ENCODE data around the gene HMGCS2. TPM values are rescaled to one million over a fixed set of nuclear protein-coding genes. Genes with fewer than 3 reads are reported as not detected.

The HMGCS2 gene
- total and polyA plus RNA-seq, 4 donors, result 297 to 944 (median 841) TPM

DNA sequence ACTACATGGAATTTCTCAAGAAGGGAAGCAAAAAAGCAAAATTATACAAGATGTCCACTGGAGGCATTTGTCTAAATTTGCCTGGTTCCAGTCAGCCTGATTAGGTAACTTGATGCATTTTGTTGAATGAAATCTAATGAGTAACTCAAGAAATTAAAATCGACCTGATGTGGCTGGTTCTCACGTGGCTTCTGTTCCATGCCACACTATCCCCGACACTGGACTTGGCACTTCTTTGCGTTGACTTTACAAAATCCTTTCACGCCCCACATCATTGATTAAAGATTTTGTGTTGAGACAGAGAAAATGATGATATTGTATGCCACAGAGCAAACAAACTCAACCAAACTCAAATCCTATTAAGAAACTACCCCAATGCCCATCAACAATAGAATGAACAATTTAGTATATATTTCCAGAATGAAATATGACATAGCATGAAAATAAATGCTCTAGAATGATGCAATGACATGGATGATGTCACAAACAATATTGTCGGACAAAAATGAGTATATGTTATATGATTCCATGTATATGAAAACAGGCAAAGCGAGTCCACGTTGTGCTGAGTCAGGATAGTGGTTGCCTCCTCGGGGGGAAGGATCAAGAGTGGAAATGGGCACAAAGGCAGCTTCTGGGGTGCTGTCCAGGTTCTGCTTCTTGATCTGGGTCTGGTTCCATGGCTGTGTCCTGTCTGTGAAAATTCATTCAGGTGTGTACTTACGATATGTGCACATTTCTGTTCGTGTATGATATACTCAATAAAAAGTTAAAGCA lies 12.9 kb upstream of the HMGCS2 start:
- no peaks in the 10 kb centered on the region for H3K27me3 ChIP-seq (ENCODE audit: control insufficient read depth in 4 of 4, insufficient read depth in 4 of 4, low read length in 3 of 4)
- no peaks in the 10 kb centered on the region for H3K9me3 ChIP-seq (ENCODE audit: control insufficient read depth in 4 of 4, low read length in 3 of 4)
- peak overlapping the region; percentile 85 for H3K27ac ChIP-seq (ENCODE audit: low read depth in 1 of 2, low read length in 2 of 2)
- no peak overlapping the region for H3K4me3 ChIP-seq (ENCODE audit: low read depth in 1 of 3, low read length in 3 of 3)
- WGBS, result 61% methylated on average over 11 of the region's 11 CpGs
- no peak for DNase-seq (ENCODE audit: low spot score)
- peak overlapping the region in 1 of 2 donors; percentile 7 for H3K9ac ChIP-seq (ENCODE audit: low read depth in 1 of 2, low read length in 2 of 2)
- H3K36me3 ChIP-seq (ENCODE audit: control insufficient read depth in 4 of 4, insufficient read depth in 3 of 4, low read depth in 1 of 4, low read length in 3 of 4), result no peaks in the 10 kb centered on the region
- TF ChIP-seq SP1 (IDR thresholded peaks at IDR 0.05) (peak; percentile 41), RAD21 (IDR thresholded peaks at IDR 0.05) (peak; percentile 32 to 52), RXRA (IDR thresholded peaks at IDR 0.05) (peak; percentile 37 to 73), JUND (IDR thresholded peaks at IDR 0.05) (peak in 1 of 2 donors; percentile 16), HNF4G (IDR thresholded peaks at IDR 0.05) (no peak), YY1 (IDR thresholded peaks at IDR 0.05) (peak; percentile 43), CTCF (IDR thresholded peaks at IDR 0.05; ENCODE audit: low read depth, low read length, missing input control) (peak; percentile 22), GABPA (IDR thresholded peaks at IDR 0.05 in 1 of 2, conservative IDR thresholded peaks at IDR 0.05 in 1 of 2) (no peak), HNF4A (conservative IDR thresholded peaks at IDR 0.05) (peak; percentile 38 to 74)
- TF ChIP-seq, protein P1, sequence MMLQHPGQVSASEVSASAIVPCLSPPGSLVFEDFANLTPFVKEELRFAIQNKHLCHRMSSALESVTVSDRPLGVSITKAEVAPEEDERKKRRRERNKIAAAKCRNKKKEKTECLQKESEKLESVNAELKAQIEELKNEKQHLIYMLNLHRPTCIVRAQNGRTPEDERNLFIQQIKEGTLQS (IDR thresholded peaks at IDR 0.05), result peak; percentile 33
- H3K4me1 ChIP-seq (ENCODE audit: control insufficient read depth in 4 of 4, insufficient read depth in 4 of 4, low read length in 3 of 4), result peaks cover 10 to 69% (median 61%) of the 10 kb centered on the region in 4 donors

GRCh38 chr1:119779869-119780356 lies 11.2 kb upstream of the HMGCS2 start:
- Histone ChIP-seq H3K9me3 (ENCODE audit: control insufficient read depth in 4 of 4, low read length in 3 of 4) (no peaks in the 10 kb centered on the region), H3K27me3 (ENCODE audit: control insufficient read depth in 4 of 4, insufficient read depth in 4 of 4, low read length in 3 of 4) (no peaks in the 10 kb centered on the region), H3K36me3 (ENCODE audit: control insufficient read depth in 4 of 4, insufficient read depth in 3 of 4, low read depth in 1 of 4, low read length in 3 of 4) (no peaks in the 10 kb centered on the region), H3K4me1 (ENCODE audit: control insufficient read depth in 4 of 4, insufficient read depth in 4 of 4, low read length in 3 of 4) (peaks cover 11 to 65% (median 52%) of the 10 kb centered on the region in 4 donors), H3K9ac (ENCODE audit: low read depth in 1 of 2, low read length in 2 of 2) (peak overlapping the region in 1 of 2 donors; percentile 94), H3K27ac (ENCODE audit: low read depth in 1 of 2, low read length in 2 of 2) (peak overlapping the region; percentile 85), H3K4me3 (ENCODE audit: low read depth in 1 of 3, low read length in 3 of 3) (peak overlapping the region in 2 of 3 donors; percentile 21 to 44)
- 8% methylated on average over 5 of the region's 5 CpGs for WGBS
- TF ChIP-seq FOXA2 (IDR thresholded peaks at IDR 0.05) (peak; percentile 94), FOXA1 (IDR thresholded peaks at IDR 0.05) (peak; percentile 92), CTCF (IDR thresholded peaks at IDR 0.05; ENCODE audit: low read depth, low read length, missing input control) (no peak), NR2F2 (IDR thresholded peaks at IDR 0.05) (peak; percentile 50), SP1 (IDR thresholded peaks at IDR 0.05) (peak; percentile 96), ZBTB33 (IDR thresholded peaks at IDR 0.05) (peak; percentile 69), REST (IDR thresholded peaks at IDR 0.05) (peak; percentile 94), TAF1 (conservative IDR thresholded peaks at IDR 0.05) (peak; percentile 94), HNF4A (conservative IDR thresholded peaks at IDR 0.05) (peak; percentile 72 to 86), YY1 (IDR thresholded peaks at IDR 0.05) (peak; percentile 93), JUND (IDR thresholded peaks at IDR 0.05) (peak; percentile 68 to 88), GABPA (IDR thresholded peaks at IDR 0.05 in 1 of 2, conservative IDR thresholded peaks at IDR 0.05 in 1 of 2) (peak in 1 of 2 donors; percentile 35), RXRA (IDR thresholded peaks at IDR 0.05) (peak; percentile 90 to 96), EGR1 (IDR thresholded peaks at IDR 0.05; ENCODE audit: low read depth in 2 of 2) (peak; percentile 50 to 96), RAD21 (IDR thresholded peaks at IDR 0.05) (peak; percentile 56 to 63), HNF4G (IDR thresholded peaks at IDR 0.05) (peak; percentile 36)
- TF ChIP-seq, protein P2, sequence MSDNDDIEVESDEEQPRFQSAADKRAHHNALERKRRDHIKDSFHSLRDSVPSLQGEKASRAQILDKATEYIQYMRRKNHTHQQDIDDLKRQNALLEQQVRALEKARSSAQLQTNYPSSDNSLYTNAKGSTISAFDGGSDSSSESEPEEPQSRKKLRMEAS (IDR thresholded peaks at IDR 0.05), result peak; percentile 76
- TF ChIP-seq, protein P1 (IDR thresholded peaks at IDR 0.05), result peak; percentile 83
- DNase-seq (ENCODE audit: low spot score), result no peak
